HEK293T (cell line): ENCODE results near the gene TPCN1.

Source experiments
- ARNT ChIP-seq: fragments of 450-650 bp; IDR thresholded peaks from 2 replicates; pipeline ENCODE4 v1.6.1; 2017; ENCODE audit warnings: mild to moderate bottlenecking
- BHLHE40 ChIP-seq: fragments of 450-650 bp; IDR thresholded peaks from 2 replicates; pipeline ENCODE4 v1.6.1; 2016; ENCODE audit warnings: mild to moderate bottlenecking, moderate library complexity, borderline replicate concordance
- CTBP1 ChIP-seq: fragments of 450-650 bp; IDR thresholded peaks from 2 replicates; pipeline ENCODE4 v1.6.1; 2016; ENCODE audit warnings: borderline replicate concordance
- ELF4 ChIP-seq: fragments of 450-650 bp; IDR thresholded peaks from 2 replicates; pipeline ENCODE4 v1.6.1; 2017; ENCODE audit warnings: antibody characterized with exemption
- FOXK2 ChIP-seq: fragments of 450-650 bp; IDR thresholded peaks from 2 replicates; pipeline ENCODE4 v1.6.1; 2016; ENCODE audit warnings: mild to moderate bottlenecking
- FOXM1 ChIP-seq: fragments of 450-650 bp; IDR thresholded peaks from 2 replicates; pipeline ENCODE4 v1.6.1; 2017; ENCODE audit warnings: mild to moderate bottlenecking, borderline replicate concordance
- HDGF ChIP-seq: fragments of 450-650 bp; IDR thresholded peaks from 2 replicates; pipeline ENCODE4 v1.6.1; 2017; ENCODE audit warnings: antibody characterized with exemption, borderline replicate concordance
- LEF1 ChIP-seq: fragments of 450-650 bp; IDR thresholded peaks from 2 replicates; pipeline ENCODE4 v1.6.1; 2017; ENCODE audit warnings: mild to moderate bottlenecking, borderline replicate concordance
- NFRKB ChIP-seq: fragments of 450-650 bp; IDR thresholded peaks from 2 replicates; pipeline ENCODE4 v1.6.1; 2016; ENCODE audit warnings: mild to moderate bottlenecking, moderate library complexity
- SP1 ChIP-seq: fragments of 450-650 bp; IDR thresholded peaks from 2 replicates; pipeline ENCODE4 v1.6.1; 2017
- SUZ12 ChIP-seq: fragments of 450-650 bp; IDR thresholded peaks from 2 replicates; pipeline ENCODE4 v1.6.1; 2016; ENCODE audit warnings: mild to moderate bottlenecking
- TARDBP ChIP-seq: fragments of 450-650 bp; IDR thresholded peaks from 2 replicates; pipeline ENCODE4 v1.6.1; 2016
- ZNF384 ChIP-seq: fragments of 450-650 bp; IDR thresholded peaks from 2 replicates; pipeline ENCODE4 v1.6.1; 2016
- TF ChIP-seq, protein P1 (sequence below): fragments of 450-650 bp; IDR thresholded peaks from 2 replicates; pipeline ENCODE4 v1.6.1; 2016

DNA sequence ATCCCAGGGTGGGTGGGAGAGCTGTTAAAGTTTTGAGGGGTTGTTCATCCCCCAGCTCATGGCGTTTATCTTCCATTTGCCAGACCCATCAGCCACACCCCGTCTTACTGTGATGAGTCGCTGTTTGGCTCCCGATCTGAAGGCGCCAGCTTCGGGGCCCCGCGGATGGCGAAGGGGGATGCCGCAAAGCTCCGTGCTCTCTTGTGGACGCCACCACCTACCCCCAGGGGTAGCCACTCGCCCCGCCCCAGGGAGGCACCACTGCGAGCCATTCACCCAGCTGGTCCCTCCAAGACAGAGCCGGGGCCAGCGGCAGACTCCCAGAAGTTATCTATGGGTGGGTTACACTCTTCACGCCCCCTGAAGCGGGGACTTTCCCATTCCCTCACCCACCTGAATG, 30.0 kb upstream of the TPCN1 start:
- TF ChIP-seq, protein P1, sequence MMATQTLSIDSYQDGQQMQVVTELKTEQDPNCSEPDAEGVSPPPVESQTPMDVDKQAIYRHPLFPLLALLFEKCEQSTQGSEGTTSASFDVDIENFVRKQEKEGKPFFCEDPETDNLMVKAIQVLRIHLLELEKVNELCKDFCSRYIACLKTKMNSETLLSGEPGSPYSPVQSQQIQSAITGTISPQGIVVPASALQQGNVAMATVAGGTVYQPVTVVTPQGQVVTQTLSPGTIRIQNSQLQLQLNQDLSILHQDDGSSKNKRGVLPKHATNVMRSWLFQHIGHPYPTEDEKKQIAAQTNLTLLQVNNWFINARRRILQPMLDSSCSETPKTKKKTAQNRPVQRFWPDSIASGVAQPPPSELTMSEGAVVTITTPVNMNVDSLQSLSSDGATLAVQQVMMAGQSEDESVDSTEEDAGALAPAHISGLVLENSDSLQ = no peak
- no peak for TF ChIP-seq NFRKB
- no peak for TF ChIP-seq CTBP1
- TF ChIP-seq SP1 = no peak
- TF ChIP-seq ELF4 = no peak
- no peak for TF ChIP-seq FOXK2
- no peak for TF ChIP-seq FOXM1
- no peak for TF ChIP-seq BHLHE40
- TF ChIP-seq TARDBP = no peak
- TF ChIP-seq ZNF384 = no peak
- no peak for TF ChIP-seq LEF1
- TF ChIP-seq HDGF = no peak
- TF ChIP-seq SUZ12 = no peak
- no peak for TF ChIP-seq ARNT
